ENCODE results near the gene ASPG. TPM values are rescaled to one million over a fixed set of nuclear protein-coding genes. Genes with fewer than 3 reads are reported as not detected.
A peak's percentile ranks its signal among the peaks of the same experiment; 100 is the strongest.

Gene ASPG
- total RNA-seq, 2 donors from 2014 or later: 0.30 TPM; not detected in 1

DNA sequence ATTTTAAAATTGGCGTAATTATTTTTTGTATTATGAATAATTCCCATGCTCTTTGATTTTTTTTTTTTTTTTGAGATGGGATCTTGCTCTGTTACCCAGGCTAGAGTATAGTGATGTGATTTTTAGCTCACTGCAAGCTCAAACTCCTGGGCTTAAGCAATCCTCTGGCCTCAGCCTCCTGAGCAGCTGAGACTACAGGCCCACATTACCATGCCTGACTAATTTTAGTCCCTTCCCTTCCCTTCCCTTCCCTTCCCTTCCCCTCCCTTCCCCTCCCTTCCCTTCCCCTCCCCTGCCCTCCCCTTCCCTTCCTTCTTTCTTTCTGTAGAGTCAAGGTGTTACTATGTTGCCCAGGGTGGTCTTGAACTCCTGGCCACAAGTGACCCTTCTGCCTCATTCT is 43.5 kb downstream of the ASPG start:
- ATAC-seq (replicated peaks in 1 of 2) (no peak), DNase-seq (no peak)
- peaks cover 15 to 18% of the 10 kb centered on the region in 2 donors for H3K9me3 Mint-ChIP-seq
- H3K27ac Mint-ChIP-seq: no peak overlapping the region
- no peak overlapping the region for H3K4me3 Mint-ChIP-seq
- no peaks in the 10 kb centered on the region for H3K4me1 Mint-ChIP-seq (ENCODE audit: low read depth)
- peaks cover 17 to 22% of the 10 kb centered on the region in 2 donors for H3K36me3 Mint-ChIP-seq (ENCODE audit: insufficient read depth in 2 of 2)
- H3K27me3 Mint-ChIP-seq (ENCODE audit: low read depth): peaks cover 23% of the 10 kb centered on the region

DNA sequence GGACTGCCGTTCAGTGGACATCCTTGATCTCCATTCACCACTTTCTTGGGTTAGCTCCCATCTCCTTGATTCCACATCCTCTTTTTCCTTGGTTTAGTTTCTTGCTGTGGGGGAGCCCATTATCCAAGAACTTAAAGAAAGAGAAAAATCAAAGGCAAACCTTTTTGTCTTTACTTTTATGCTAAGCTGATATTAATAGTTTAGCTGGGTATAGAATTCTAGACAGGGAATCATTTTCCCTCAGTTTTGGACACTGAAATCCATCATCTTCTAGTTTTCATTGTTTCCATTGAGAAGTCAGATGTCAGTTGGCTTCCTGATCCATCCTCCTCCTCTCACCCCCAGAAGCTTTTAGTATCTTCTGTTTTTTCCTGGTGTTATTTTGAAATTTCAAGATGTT is 44.1 kb downstream of the ASPG start:
- DNase-seq (no peak), ATAC-seq (replicated peaks in 1 of 2) (no peak)
- Mint-ChIP-seq H3K36me3 (ENCODE audit: insufficient read depth in 2 of 2) (peaks cover 17 to 21% of the 10 kb centered on the region in 2 donors), H3K9me3 (peaks cover 13 to 16% of the 10 kb centered on the region in 2 donors), H3K4me1 (ENCODE audit: low read depth) (no peaks in the 10 kb centered on the region), H3K27me3 (ENCODE audit: low read depth) (peaks cover 22% of the 10 kb centered on the region), H3K4me3 (no peak overlapping the region), H3K27ac (no peak overlapping the region)

DNA sequence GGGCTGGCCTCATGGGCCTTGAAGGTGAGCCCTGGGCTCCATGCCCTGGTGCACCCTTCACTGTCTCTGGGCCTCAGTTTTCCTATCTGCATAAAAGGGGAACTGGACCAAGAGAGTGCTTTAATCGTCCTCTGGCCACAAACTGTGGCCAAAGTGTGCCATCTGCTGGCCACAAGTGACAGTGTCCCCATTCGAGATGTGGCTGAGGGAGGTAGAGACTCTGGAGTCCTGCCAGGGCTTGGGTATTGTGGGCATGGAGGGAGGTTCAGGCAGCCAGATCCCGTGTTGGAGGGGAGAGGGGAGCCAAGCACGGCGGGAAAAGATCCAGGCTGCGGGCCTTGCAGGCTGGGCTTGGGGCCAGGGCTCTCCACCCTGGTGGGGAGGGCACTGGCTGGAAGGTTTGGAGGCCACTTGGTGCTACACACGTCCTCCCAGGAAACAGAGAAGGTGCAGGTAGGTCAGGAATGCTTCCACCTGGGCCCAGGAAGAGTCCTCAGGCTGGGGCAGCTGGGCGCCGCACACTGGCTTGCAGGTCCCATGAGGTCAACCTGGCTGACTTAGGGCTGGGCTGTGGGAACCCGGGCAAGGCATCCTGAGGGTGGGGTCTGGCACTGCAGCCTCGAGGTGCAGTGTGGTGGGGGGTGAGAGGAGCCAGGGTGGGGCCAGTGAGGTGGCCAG is 45.6 kb downstream of the ASPG start:
- Mint-ChIP-seq H3K4me3 (no peak overlapping the region), H3K36me3 (ENCODE audit: insufficient read depth in 2 of 2) (peaks cover 13 to 14% of the 10 kb centered on the region in 2 donors), H3K27me3 (ENCODE audit: low read depth) (peaks cover 28% of the 10 kb centered on the region), H3K27ac (no peak overlapping the region), H3K4me1 (ENCODE audit: low read depth) (no peaks in the 10 kb centered on the region), H3K9me3 (peaks cover 13 to 14% of the 10 kb centered on the region in 2 donors)
- DNase-seq: peak; percentile 23 to 34
- no peak for ATAC-seq (replicated peaks in 1 of 2)

DNA sequence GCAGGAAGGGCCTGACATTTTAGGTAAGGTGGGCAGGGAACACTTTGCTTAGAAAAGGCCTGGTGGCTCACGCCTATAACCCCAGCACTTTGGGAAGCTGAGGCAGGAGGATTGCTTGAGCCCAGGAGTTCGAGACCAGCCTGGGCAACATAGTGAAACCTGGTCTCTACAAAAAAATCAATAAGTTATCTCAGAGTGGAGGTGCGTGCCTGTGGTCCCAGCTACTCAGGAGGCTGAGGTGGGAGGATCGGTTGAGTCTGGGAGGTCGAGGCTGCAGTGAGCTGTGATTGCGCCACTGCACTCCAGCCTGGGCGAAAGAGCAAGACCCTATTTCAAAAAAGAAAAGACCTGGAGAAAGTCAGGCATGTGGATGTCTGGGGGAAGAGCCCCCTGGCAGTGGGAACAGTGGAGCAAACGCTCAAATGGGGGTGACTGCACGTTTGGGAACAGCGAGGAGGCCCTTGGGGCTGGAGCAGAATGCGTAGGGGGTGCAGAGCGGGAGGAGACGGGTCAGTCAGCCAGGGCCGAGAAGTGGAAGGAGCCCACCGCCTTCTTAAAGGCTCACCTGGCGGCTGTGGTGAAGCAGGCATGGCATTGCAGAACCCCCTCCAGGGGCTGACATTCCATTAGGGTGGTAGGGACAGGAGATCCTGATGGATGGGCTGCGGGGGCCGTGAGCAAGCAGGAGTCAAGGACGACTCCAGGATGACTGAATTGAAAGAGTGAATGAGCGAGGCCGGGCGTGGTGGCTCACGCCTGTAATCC is 46.6 kb downstream of the ASPG start:
- H3K36me3 Mint-ChIP-seq (ENCODE audit: insufficient read depth in 2 of 2): peaks cover 11 to 13% of the 10 kb centered on the region in 2 donors
- ATAC-seq (replicated peaks in 1 of 2): no peak

DNA sequence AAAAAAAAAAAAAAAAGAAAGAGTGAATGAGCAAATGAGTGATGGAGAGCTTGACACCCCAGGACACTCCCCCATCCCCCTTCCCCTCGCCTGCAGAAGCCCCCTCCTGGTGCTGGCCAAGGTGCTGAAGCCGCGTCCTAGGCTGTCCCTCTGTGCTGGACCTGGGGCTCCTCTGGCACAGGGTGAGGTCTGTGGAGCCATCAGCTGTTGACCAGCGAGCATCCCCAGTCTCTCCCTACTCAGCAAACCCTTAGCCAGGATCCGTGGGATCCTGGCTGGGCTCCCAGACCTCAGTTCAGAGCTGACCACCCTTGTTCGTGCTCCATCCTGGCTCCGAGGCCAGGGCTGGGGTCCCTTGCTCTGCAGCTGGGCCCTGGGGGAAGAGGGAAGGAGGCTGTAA is 47.5 kb downstream of the ASPG start:
- peaks cover 7 to 9% of the 10 kb centered on the region in 2 donors for H3K9me3 Mint-ChIP-seq
- H3K27ac Mint-ChIP-seq: no peak overlapping the region
- peaks cover 11 to 13% of the 10 kb centered on the region in 2 donors for H3K36me3 Mint-ChIP-seq (ENCODE audit: insufficient read depth in 2 of 2)
- peaks cover 35% of the 10 kb centered on the region for H3K27me3 Mint-ChIP-seq (ENCODE audit: low read depth)
- no peak for DNase-seq
- ATAC-seq (replicated peaks in 1 of 2): no peak
- H3K4me1 Mint-ChIP-seq (ENCODE audit: low read depth): peaks cover 8% of the 10 kb centered on the region
- H3K4me3 Mint-ChIP-seq: no peak overlapping the region

More for the DNA sequence above, 46.6 kb downstream of the ASPG start:
- peaks cover 5% of the 10 kb centered on the region for H3K4me1 Mint-ChIP-seq (ENCODE audit: low read depth)
- H3K9me3 Mint-ChIP-seq: peaks cover 7 to 9% of the 10 kb centered on the region in 2 donors
- no peak for DNase-seq
- no peak overlapping the region for H3K4me3 Mint-ChIP-seq
- peaks cover 34% of the 10 kb centered on the region for H3K27me3 Mint-ChIP-seq (ENCODE audit: low read depth)
- no peak overlapping the region for H3K27ac Mint-ChIP-seq

DNA sequence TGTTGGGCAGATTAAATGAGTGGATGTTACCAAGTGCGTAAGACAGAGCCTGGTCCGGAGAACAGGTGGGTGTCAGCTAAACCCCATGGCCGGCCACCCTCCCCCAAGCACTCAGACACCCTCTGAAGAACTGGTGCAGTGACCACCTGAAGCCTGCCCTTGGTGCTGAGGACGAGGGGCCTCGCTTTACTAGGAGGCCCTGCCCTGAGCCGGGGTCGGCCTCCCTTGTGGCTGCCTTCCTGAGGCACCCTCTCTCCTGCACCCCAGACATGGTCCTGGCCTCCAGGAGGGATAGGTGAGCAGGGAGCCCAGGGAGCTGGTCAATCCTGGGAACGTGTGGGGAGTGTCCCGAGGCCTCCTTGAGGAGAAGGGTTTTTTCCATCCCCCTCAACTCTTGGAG is 48.0 kb downstream of the ASPG start:
- Mint-ChIP-seq H3K4me3 (no peak overlapping the region), H3K27ac (no peak overlapping the region), H3K9me3 (peaks cover 7 to 8% of the 10 kb centered on the region in 2 donors), H3K27me3 (ENCODE audit: low read depth) (peaks cover 35% of the 10 kb centered on the region), H3K4me1 (ENCODE audit: low read depth) (peaks cover 8% of the 10 kb centered on the region), H3K36me3 (ENCODE audit: insufficient read depth in 2 of 2) (peaks cover 11 to 12% of the 10 kb centered on the region in 2 donors)
- DNase-seq (no peak), ATAC-seq (replicated peaks in 1 of 2) (no peak)

DNA sequence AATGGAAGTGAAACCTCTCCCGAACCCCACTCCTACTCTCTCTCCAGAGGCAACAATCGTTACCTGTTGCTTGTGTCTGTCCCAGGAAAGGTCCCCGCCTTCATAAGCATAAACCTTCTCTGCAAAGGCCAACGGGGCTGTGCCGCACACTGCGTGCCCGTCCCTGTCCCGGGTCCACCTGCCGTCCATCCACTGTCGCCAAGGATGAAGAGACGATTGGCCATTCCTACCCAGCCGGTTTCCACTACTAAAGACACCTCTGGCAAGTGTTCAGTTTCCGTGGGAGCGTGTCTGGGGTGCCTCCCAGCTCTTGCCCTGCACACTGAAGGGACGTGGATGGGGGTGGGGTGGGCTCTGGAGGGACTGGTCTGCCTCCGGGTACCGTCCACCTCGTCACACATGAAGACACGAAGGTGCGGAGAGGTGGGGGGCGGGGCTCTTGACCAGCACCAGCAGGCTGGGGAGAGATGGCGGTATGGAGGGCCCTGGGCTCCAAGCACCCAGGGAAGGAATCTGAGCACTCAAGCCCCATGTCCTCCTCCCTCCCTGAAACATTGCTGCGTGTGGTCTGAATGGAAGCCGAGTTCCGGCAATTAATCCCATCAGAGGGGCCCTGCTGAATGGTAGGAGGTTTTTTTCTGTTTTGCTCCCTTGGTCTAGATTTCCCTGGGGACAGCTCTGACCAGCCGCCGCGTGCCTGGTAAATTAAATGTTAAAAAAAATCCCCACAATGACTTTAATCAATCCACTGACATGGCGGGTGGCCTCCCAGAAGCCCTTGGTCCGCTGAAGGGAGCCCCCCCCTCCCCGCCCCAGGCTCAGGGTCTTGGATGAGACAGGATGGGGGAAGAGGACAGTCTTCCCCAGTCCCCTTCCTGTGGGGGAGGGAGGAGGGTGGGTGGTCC is 48.8 kb downstream of the ASPG start:
- ATAC-seq (replicated peaks in 1 of 2) (no peak), DNase-seq (no peak)
- peaks cover 6 to 7% of the 10 kb centered on the region in 2 donors for H3K9me3 Mint-ChIP-seq
- H3K27me3 Mint-ChIP-seq (ENCODE audit: low read depth): peaks cover 38% of the 10 kb centered on the region
- H3K27ac Mint-ChIP-seq: no peak overlapping the region
- no peak overlapping the region for H3K4me3 Mint-ChIP-seq
- peaks cover 8 to 9% of the 10 kb centered on the region in 2 donors for H3K36me3 Mint-ChIP-seq (ENCODE audit: insufficient read depth in 2 of 2)
- H3K4me1 Mint-ChIP-seq (ENCODE audit: low read depth): peaks cover 8% of the 10 kb centered on the region

DNA sequence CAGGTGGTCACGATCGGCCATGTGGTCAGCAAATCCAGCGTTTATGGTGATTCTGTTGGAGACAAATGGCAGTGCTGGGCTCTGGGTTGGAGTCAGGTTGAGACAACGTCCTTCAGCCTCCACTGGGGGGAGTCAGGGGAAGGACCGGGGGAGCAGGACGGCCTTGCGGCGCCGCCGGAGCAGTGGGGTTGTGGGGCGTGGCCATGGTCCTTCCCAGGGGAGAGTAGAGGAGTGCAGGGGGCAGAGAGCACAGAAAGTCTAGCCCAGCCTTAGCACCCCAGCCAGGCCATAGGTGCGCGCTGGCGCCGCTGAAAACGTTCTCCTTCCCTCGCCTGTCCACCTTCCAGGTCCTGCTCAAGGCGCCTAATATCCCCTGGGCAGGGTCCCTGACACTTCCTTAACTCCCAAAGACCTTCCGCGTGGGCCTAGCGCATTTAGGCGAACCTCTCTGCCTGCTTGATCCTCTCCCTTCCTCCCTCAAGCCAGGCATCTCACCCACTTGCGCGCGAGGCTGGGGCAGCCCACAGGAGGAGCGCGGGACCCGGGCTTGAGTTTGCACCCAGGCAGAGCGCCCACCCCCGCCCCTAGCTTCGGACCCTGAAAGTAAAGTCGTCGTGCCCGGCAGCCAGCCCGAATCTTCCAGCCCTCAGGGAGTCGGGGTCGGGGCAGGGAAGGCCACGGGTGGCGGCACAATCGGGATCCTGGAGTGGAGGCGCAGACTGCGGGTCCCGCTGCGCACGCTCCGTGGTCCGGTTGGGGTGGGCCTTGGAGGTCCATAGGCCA is 49.8 kb downstream of the ASPG start:
- Mint-ChIP-seq H3K4me3 (peak overlapping the region; percentile 51 to 60), H3K4me1 (ENCODE audit: low read depth) (peaks cover 8% of the 10 kb centered on the region), H3K27ac (no peak overlapping the region), H3K36me3 (ENCODE audit: insufficient read depth in 2 of 2) (peaks cover 0 to 1% of the 10 kb centered on the region in 2 donors), H3K27me3 (ENCODE audit: low read depth) (peaks cover 40% of the 10 kb centered on the region), H3K9me3 (peaks cover 0 to under 1% of the 10 kb centered on the region in 2 donors)
- no peak for ATAC-seq (replicated peaks in 1 of 2)
- no peak for DNase-seq

DNA sequence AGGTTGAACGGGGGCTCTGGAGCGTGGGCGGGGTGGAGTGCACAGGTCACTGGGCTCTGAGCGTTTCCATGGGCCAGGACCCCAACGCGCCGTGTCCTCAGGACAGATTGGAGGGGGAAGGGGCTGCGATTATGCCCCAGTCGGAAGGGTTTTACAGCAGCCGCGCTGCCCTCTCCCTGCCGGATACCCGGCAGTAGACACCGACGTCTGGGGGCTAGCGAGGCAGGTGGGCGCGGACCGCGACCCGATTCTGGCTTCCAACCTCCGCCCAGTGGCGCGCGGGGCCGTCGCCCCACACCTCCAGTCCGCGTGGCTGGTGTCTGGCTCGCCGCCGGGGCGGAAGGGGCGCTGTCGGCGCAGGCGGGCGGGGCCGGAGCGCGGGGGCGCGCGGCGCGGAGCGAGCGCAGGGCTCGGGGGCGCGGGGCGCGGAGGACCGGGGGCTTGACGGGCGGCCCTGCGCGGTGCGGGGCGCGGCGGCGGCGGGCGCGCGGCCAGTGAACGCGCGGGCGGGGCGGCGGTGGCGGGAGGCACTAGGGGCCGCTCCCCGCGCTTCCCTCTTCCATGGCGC is 50.5 kb downstream of the ASPG start:
- no peak for ATAC-seq (replicated peaks in 1 of 2)
- Mint-ChIP-seq H3K9me3 (no peaks in the 10 kb centered on the region), H3K27me3 (ENCODE audit: low read depth) (peaks cover 40% of the 10 kb centered on the region), H3K4me3 (peak overlapping the region; percentile 39 to 60), H3K36me3 (ENCODE audit: insufficient read depth in 2 of 2) (no peaks in the 10 kb centered on the region), H3K4me1 (ENCODE audit: low read depth) (peaks cover 8% of the 10 kb centered on the region), H3K27ac (no peak overlapping the region)
- peak; percentile 23 to 26 for DNase-seq

DNA sequence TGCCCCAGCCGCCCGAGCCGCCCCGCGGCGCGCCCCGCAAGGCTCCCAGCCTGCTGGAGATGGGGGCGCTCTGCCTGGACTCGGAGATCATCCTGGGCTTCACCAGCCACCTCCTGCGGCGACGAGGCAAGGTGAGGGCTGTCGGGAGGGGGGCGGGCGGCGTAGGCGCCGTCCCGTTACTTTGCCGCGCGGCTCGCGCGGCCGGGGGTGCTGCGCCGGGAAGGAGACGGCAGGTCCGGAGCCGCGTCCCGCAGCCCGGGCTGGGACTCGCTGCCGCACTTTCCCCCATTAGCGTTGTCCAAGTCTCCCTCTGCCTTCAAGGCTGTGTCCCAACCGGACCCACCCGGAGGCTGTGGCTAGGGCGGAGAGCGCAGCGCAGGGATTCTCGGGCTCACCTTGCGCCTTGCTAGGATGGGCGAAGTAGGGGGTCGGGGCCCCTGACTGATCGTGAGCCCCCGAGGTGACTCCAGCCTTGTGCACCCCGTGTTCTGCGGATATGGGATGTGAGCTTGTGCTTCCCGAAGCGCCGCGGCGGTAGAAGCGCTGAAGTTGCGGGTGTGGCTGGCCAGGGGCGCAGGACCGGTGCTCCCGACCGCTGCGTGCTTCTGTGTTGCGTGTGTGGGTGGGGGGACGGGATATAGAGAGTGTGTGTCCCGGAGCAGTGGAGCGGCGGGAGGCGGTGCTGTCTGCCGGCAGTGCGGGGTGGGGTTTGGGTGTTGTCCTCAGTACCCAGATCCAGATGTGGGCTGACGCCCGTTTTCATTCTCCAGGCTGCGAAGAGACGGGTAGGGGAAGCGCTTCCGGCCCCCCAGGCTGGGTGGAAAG is 51.2 kb downstream of the ASPG start:
- peaks cover 8% of the 10 kb centered on the region for H3K4me1 Mint-ChIP-seq (ENCODE audit: low read depth)
- H3K9me3 Mint-ChIP-seq: no peaks in the 10 kb centered on the region
- ATAC-seq (replicated peaks in 1 of 2) (no peak), DNase-seq (no peak)
- peak overlapping the region; percentile 59 to 81 for H3K4me3 Mint-ChIP-seq
- no peaks in the 10 kb centered on the region for H3K36me3 Mint-ChIP-seq (ENCODE audit: insufficient read depth in 2 of 2)
- peaks cover 39% of the 10 kb centered on the region for H3K27me3 Mint-ChIP-seq (ENCODE audit: low read depth)
- H3K27ac Mint-ChIP-seq: no peak overlapping the region

DNA sequence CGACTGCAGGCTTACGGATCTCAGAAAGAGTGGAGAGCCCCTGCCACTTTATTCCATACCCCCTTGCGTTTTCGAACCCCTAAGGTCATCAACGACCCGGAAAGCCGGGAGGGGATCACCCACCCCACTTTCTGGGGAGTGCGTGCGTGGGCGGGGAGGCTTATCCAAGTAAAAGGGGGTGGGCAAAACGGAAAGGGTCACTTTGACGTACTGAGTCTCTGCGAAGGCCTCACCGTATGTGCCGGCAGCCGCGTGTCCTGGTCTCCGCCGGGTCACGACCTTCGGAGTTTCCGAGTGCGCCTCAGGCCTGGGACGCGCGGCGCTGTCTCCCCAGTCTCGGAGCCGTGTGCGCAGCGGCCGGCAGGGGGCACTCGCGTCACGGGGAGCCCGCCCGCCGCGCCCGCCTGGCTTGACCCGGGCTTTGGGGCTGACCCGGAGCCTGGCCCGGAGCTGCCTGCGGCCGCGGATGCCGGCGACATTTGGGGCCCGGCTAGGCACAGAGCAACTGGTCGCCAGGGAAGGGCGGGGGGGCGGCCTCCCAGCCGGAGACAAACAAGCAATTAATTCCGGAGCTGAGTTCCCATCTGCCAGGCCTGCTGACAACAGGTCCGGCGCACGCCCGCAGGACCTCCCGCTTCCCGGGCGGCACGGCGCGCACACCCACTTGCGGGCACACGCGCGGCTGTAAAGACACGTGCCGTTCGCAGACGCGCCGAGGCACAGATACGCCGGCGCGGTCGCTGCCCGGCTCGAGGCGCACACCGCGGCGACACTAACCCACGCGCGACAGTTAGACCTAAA is 52.0 kb downstream of the ASPG start:
- H3K4me3 Mint-ChIP-seq: peak overlapping the region; percentile 63 to 81
- H3K4me1 Mint-ChIP-seq (ENCODE audit: low read depth): peaks cover 8% of the 10 kb centered on the region
- H3K9me3 Mint-ChIP-seq: no peaks in the 10 kb centered on the region
- no peaks in the 10 kb centered on the region for H3K36me3 Mint-ChIP-seq (ENCODE audit: insufficient read depth in 2 of 2)
- peaks cover 30% of the 10 kb centered on the region for H3K27me3 Mint-ChIP-seq (ENCODE audit: low read depth)
- DNase-seq: peak; percentile 72 to 83
- peak; percentile 82 to 84 for ATAC-seq (replicated peaks in 1 of 2)
- no peak overlapping the region for H3K27ac Mint-ChIP-seq

Data from activated T-cell treated with anti-CD3 and anti-CD28 coated beads, Interleukin-2, amount 50 U/mL, for 72 hours (primary cell).